Amygdala (tissue), 56 donors: ENCODE data around the gene CDH13.

Source experiments
- DNase-seq, 56 donors: peaks; one replicate each; lab custom pipeline; 2025; lab: John Stamatoyannopoulos, UW

Gene CDH13

GRCh38 chr16:82681592-82681991, 54.8 kb downstream of the CDH13 start:
- no peak for DNase-seq

DNA sequence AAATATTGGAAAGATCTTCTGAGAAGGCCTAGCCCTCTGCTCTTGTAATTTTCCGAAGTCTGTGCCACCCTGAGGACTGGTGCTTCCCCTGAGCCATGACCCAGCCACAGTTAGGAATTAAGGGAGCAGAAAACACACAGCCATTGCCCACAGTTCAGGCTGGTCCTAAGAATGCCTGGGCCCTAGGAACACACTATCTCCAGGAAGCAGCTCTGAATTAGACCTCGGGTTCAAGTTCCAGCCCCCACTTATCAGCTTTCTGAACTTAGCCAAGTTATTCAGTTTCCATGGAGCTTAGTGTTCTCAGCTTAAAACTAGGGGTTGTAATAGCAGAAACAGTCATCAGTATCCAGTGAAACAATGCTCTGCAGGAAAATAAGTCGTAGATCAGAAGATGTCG, 56.0 kb downstream of the CDH13 start:
- DNase-seq: no peak

DNA sequence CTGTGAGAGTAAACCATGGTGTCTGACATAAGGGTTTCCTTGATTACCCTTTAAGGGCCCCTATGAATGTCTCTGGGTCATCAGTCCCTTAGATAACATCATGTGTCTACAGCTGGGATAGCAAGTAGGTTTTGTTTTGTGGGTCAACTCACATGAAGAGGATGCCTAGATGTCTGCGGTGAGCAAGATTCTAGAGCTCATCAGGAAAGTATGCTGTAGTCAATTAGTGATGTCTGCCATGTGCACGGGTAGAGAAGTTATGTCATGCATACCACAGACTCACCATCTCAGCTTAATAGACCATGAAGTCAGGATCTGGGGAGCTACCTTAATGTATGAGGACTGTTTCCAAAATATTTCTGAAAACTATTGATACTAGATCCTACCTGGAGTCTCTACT, 57.5 kb downstream of the CDH13 start:
- DNase-seq: no peak

DNA sequence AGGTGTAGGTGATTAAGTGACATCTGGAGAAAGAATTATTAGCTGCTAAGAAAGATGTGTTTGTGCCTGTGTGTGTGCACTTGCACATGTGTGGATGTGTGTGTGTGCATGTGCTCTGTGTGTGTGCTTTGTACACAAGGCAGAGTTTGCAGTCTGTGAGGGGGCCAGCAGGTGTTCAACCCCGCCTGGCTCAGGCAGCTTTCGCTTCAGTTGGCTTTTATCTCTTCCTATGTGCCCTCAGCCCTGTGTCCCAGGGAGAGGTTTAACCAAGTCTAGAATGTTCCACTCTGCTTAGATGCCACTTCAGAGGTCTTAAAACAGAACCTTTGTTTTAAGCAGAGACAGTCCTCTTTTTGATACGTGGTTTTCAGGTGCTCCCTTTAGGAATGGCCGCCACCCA, 58.8 kb downstream of the CDH13 start:
- no peak for DNase-seq

DNA sequence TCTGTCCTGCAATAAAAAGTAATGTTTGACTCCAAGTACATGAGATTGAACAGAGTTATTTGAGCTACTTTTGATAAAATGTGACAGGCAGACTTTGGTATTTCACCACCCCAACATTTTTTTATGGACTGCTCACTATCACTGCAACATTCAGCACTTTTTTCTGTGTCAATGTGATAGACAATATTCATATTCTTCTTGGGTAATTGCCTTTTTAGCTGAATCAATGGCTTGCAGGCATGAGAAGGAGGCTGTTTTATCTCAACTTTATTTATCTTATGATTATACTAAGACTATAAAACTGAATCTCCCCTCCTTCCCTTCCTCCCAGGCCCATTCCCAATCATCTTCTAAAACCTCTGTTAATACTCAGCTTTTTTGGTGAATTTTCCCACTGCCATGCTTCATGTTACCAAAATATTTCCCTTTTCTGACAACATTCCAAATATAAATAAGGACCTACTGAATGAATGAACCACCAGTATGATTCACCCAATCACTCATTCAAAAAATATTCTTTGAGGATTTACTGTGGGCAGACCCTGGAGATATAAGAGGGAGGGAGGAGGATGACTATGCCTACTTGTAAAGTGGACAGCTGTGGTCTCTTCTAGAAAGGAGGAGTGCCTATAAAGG, 67.6 kb downstream of the CDH13 start:
- DNase-seq: no peak

DNA sequence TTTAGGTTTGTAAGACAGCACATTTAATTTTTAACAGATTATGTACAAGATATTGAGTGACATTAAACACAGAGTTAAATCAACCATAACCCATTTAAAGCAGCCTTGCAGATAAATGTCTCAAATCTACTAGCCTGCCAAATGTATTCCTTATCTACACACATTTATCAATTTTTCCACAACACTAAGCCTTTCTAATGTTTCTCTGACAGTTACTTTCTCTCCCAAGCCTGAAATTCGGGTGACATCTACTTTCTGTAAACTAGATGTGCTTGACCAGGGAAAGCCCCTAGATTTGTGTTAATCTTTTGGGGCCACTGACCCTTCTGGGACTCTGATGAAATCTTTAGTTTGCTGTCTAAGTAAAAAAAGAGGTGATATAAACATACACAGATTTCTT, 69.0 kb downstream of the CDH13 start:
- DNase-seq: no peak

GRCh38 chr16:82699260-82699659, 72.5 kb downstream of the CDH13 start:
- DNase-seq: no peak

GRCh38 chr16:82699711-82700495, 73.1 kb downstream of the CDH13 start:
- DNase-seq: peak in 8 of 56 donors; percentile 3 to 40 (median 10)

GRCh38 chr16:82700541-82701235, 73.9 kb downstream of the CDH13 start:
- DNase-seq: no peak

DNA sequence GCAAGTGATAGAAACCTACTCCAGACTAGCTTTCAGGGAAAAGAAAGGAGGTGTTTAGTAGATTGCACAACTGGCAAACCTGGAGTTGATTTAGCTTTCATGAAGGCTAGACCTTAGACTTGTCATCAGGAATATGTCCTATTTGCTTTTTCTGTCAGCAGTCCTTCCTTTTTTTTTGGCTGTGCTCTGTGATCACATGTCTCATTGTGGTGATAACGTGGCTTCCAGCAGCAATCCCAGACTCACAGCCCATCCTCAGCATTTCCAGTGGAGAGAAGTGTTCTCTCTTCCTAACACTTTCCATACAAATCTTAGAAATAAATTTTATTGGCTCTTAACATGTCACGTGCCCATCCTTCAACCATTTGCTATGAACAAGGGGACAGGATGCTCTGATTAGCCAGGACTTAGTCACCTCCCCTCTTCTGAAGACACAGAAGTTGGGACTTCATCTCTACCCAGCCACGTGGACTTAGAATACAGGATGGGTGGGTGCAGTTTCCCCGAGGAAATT, 74.7 kb downstream of the CDH13 start:
- DNase-seq: no peak

GRCh38 chr16:82703161-82703560, 76.4 kb downstream of the CDH13 start:
- DNase-seq: no peak

DNA sequence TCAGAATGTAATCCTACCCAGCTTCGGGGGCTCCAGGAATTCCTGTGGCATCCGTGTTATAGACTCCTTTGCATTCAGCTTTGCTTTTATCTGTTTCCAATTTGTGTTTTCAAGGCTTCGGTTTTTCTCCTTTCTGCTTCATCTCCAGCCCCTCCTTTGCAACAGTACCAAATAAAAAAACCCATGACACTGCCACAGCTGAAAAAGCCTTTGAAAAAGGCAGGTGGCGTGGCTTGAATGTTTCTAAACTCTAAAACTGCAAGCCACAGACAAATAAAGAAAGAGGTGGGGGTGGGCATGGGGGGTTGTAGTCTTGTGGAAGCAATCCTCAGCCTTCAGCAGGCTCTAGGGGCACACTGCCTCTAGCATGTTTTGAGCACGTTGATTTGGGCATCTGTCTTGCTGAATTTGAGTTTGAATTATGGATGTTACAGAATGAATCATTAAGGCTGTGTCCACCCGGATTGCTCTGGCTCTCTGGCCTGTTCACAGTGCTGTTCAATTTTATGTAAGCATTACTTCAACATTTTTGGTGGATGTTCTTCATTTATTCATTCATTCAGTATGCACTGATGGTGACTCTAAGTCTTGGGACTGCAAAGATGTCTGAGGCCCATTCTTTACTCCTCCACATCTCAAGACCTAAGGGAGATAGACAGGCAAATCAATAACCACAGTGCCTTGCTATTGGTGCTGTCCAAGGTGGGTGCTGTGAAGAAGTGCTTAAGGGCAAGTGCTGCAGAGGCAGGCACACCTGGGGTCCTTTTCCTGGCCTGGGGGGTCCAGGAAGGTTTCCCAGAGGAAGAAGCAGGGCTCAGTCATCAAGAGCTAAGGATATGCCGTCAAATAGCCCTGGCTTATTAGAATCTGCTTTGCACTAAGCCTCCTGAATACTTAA, 77.4 kb downstream of the CDH13 start:
- no peak for DNase-seq

DNA sequence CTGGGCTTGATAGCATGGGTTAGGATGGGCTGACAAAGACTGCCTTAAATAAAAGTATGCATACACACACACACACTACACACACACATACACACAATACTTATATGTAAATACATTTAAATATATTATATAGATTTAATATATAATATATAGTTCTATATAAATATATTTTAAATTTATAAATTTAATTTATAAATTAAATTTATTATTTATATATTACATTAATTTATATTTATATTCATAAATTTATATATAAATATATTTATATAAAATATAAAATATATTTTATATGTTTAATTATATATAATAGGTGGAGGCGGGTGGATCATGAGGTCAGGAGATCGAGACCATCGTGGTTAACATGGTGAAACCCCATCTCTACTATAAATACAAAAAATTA, 83.2 kb downstream of the CDH13 start:
- no peak for DNase-seq

DNA sequence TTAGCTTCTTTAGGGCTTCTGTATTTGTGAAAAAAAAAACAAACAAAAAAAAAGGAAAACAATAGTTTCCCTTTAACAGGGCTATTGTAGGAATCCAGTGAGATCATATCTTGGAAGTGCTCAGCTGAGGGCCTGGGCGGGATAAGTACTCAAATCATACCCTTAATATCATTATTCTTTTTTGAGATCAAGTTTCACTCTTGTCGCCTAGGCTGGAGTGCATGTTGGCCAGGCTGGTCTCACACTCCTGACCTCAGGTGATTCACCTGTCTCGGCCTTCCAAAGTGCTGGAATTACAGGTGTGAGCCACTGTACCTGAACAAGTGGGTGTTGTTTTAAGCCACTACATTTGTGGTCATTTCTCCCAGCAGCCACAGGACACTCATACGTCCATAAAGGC, 87.0 kb downstream of the CDH13 start:
- DNase-seq: no peak

DNA sequence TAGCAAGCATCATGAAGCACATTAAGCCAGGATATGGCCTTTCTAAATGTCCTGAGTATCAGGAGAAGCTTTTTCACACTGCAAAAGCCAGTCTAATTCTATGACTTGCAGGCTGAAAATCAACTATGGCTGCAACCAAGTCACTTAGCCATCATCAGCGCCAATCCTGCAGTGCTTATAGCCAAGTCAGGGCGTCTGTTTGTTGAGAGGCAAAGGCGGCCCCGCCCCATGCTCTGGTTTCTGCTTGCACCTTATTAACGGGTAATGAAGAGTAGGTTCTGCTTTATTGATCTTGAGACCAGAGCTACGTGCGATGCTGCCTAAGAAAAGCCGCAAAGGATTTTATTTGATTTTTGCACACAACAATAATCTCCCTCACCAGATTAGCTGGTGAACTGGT, 88.4 kb downstream of the CDH13 start:
- DNase-seq: no peak

DNA sequence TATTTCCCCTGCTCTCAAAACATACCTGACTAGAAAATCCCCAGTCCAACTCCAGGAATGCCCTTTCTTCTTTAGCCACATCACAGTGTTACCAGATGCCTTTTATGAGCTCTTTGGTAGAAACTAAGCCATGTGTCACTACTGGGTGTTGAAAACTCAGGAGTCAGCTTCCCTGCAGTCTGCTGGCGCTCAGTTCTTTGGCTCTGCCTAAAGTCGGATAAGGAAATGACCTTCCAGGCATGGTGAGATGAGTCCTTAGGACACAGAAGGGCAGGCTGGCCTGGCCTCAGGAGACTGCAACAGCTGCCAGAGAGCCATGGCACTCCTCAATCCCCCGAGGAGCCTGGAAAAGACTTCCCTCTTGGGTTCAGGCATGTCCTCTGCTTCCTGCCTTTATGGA, 89.1 kb downstream of the CDH13 start:
- DNase-seq: no peak

DNA sequence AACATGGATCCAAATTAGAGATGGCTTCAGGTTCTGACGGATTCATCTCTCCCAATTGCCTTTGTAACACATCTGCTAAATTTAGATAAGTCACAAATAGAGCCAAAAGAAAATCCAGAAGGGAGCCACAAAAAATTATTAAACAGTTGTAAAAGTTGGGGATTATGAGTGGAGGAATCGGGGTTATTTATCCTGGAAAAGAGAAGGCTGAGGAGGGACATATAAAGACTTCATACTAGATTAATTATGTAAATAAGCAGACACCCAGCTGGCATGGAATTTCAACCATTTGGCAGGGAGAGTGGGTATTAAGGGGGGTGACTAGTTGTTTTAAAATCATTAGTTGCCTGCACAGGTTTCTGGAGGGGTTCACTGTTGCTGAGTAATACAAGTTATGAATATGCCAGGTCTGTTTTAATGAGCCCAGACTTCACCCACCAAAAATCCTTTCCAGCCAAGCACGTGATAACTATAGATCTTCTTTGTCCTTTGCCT, 89.6 kb downstream of the CDH13 start:
- no peak for DNase-seq

DNA sequence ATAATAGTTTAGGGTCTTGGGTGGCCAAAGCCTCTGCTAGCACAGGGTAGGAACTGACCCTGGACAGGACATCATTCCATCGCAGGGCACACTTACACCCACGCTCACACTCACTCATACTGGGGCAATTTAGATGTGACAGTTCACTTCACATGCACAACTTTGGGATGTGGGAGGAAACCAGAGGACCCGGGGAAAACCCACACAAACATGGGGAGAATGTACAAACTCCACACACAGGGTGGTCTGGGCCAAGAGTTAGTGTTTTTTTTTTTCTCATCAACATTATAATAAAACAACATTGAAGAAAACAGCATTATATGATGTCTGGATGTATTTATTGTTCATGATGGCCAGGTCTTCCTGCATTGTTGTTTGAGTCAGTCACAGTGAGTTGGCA, 93.6 kb downstream of the CDH13 start:
- DNase-seq: no peak

- no peak for DNase-seq
These were observed 99.5 kb downstream of the CDH13 start for GRCh38 chr16:82726306-82726705.

GRCh38 chr16:82728901-82729300, 102.1 kb downstream of the CDH13 start:
- DNase-seq: no peak
